Stimulated activated CD4-positive, alpha-beta T cell treated with anti-CD3 and anti-CD28 coated beads, Interleukin-15, amount 100 ng/mL, for 48 hours (primary cell): ENCODE data around the gene STAC3.

ENCODE experiments used
- DNase-seq, 2 donors: peaks; one replicate each; pipeline ENCODE4 v3.0.0-alpha.2; 2020; ENCODE audit warnings: low read depth in 2 of 2

The STAC3 gene

DNA sequence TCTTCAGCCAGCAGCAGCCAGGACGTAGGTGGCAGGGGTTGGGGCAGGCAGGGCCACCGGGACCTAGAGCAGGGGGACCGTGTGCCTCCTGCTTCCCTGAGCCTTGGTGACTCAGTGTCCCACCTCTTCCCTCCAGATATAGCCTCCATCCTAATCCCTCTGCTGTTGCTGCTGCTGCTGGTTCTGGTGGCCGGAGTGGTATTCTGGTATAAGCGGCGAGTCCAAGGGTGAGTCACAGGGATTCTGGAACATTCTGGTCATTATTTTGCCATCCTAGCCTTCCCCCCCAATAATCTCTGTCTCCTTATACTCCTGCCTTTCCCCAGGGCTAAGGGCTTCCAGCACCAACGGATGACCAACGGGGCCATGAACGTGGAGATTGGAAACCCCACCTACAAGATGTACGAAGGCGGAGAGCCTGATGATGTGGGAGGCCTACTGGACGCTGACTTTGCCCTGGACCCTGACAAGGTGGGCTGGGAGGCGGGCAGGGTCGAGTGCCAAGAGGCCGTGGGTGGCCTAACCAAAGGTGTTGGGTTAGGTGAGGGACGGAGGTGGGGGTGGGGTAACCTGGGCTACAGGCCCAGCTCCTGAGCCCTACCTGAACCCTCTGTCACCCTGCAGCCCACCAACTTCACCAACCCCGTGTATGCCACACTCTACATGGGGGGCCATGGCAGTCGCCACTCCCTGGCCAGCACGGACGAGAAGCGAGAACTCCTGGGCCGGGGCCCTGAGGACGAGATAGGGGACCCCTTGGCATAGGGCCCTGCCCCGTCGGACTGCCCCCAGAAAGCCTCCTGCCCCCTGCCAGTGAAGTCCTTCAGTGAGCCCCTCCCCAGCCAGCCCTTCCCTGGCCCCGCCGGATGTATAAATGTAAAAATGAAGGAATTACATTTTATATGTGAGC, 38.9 kb downstream of the STAC3 start:
- DNase-seq: no peak

- no peak for DNase-seq
Observed at GRCh38 chr12:57210926-57211692, 39.9 kb downstream of the STAC3 start.

- no peak for DNase-seq
Observed at GRCh38 chr12:57210461-57210860, 40.5 kb downstream of the STAC3 start.

GRCh38 chr12:57209916-57210315, 41.1 kb downstream of the STAC3 start:
- no peak for DNase-seq

GRCh38 chr12:57208631-57209282, 42.2 kb downstream of the STAC3 start:
- no peak for DNase-seq

- DNase-seq: no peak
Observed at GRCh38 chr12:57207731-57208630, 43.0 kb downstream of the STAC3 start.

GRCh38 chr12:57205931-57206330, 45.1 kb downstream of the STAC3 start:
- no peak for DNase-seq

- DNase-seq: no peak
Observed at GRCh38 chr12:57205186-57205585, 45.8 kb downstream of the STAC3 start.

GRCh38 chr12:57204454-57204853, 46.5 kb downstream of the STAC3 start:
- no peak for DNase-seq

- no peak for DNase-seq
Observed at GRCh38 chr12:57203791-57204190, 47.2 kb downstream of the STAC3 start.

DNA sequence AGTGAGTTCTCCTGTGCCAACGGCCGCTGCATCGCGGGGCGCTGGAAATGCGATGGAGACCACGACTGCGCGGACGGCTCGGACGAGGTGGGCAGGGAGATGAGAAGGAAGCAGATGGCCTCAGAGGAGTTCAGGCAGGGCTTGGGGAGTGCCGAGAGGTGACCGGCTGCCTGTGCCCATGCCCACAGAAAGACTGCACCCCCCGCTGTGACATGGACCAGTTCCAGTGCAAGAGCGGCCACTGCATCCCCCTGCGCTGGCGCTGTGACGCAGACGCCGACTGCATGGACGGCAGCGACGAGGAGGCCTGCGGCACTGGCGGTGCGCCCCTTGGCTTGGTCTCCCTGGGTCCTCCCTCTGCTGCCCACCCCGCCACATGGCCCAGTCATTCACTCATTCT, 47.8 kb downstream of the STAC3 start:
- DNase-seq: no peak

- no peak for DNase-seq
Observed at GRCh38 chr12:57202321-57202720, 48.7 kb downstream of the STAC3 start.

DNA sequence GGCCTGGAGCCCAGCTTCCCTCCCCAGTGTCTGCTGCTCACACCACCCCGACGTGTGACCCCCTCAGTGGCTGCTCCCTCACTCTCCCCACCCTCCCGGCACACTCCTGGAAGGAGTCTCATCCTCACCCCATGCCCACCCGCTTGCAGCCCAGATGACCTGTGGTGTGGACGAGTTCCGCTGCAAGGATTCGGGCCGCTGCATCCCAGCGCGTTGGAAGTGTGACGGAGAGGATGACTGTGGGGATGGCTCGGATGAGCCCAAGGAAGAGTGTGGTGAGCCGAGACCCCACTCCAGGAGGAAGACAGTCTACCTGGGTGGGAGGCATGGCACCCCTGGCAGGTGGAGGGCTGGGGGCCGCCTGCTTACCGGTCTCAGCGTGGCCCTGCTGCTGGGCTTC, 49.4 kb downstream of the STAC3 start:
- DNase-seq: no peak

- no peak for DNase-seq
Observed at GRCh38 chr12:57201219-57201618, 49.8 kb downstream of the STAC3 start.

- DNase-seq: no peak
Observed at GRCh38 chr12:57200497-57200896, 50.5 kb downstream of the STAC3 start.

DNA sequence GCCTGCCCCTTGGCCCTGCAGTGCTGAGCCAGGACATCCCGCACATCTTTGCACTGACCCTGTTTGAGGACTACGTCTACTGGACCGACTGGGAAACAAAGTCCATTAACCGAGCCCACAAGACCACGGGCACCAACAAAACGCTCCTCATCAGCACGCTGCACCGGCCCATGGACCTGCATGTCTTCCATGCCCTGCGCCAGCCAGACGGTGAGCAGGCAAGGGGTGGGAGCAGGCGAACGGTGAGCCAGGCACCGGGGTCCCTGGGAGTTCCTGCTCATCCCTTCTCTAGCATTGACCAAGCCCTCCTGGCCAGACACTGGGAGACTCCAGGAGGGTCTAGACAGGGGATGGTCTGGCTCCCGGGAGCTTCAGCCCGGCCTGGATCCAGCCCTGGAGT, 51.8 kb downstream of the STAC3 start:
- no peak for DNase-seq

- no peak for DNase-seq
Observed at GRCh38 chr12:57198329-57198728, 52.7 kb downstream of the STAC3 start.

DNA sequence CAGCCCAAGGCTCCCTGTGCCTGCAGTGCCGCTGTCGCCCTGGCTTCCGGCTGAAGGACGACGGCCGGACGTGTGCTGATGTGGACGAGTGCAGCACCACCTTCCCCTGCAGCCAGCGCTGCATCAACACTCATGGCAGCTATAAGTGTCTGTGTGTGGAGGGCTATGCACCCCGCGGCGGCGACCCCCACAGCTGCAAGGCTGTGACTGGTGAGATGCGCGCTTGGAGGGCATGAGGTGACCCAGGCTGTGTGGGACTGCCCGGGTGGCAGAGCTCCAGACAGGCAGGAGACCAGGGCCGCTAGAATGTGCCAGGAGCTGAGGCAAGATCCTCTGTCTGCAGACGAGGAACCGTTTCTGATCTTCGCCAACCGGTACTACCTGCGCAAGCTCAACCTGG, 54.0 kb downstream of the STAC3 start:
- DNase-seq: no peak

DNA sequence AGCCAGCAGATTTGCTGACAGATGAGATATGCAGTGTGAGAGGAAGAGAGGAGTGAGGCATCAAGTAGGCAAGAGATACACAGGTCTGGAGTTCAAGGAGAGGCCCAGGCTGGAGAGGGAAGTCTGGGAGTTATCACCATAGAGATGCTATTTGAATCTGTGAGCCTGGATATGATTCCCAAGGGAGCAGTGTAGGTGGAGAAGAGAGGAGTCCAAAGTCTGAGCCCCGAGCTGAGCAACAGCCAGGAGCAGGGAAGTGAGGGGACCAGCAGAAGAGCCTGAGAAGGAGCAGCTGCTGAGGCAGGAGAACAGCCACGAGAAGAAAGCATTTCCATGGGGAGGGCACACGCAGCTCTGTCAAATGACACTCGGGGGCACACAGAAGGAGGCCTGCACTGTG, 54.5 kb downstream of the STAC3 start:
- DNase-seq: no peak

DNA sequence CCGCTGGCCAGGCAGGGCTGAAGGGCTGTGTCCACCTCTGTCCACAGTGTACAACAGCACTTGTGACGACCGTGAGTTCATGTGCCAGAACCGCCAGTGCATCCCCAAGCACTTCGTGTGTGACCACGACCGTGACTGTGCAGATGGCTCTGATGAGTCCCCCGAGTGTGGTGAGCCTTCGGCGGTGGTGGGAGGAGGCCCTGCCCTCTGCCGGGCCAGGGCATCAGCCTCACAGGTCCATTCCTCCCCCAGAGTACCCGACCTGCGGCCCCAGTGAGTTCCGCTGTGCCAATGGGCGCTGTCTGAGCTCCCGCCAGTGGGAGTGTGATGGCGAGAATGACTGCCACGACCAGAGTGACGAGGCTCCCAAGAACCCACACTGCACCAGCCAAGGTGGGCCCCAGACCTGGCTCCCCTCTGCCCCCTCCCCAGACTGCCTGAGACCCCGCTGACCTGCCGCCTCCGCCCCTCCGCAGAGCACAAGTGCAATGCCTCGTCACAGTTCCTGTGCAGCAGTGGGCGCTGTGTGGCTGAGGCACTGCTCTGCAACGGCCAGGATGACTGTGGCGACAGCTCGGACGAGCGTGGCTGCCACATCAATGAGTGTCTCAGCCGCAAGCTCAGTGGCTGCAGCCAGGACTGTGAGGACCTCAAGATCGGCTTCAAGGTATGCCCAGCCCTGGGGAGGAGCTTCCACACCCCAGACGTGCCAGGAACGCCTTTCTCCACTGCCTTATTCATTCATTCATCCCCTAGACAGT, 55.2 kb downstream of the STAC3 start:
- no peak for DNase-seq

GRCh38 chr12:57195186-57195585, 55.8 kb downstream of the STAC3 start:
- DNase-seq: no peak
